ENCODE measurements around the gene CDKN2D. TPM values are rescaled to one million over a fixed set of nuclear protein-coding genes. Genes with fewer than 3 reads are reported as not detected.

CDKN2D gene
- total and polyA plus RNA-seq, 2 of the 13 experiments (the other 11 are each of a cell fraction or from before 2014, with no cell fraction given): 5.4 to 8.6 TPM

DNA sequence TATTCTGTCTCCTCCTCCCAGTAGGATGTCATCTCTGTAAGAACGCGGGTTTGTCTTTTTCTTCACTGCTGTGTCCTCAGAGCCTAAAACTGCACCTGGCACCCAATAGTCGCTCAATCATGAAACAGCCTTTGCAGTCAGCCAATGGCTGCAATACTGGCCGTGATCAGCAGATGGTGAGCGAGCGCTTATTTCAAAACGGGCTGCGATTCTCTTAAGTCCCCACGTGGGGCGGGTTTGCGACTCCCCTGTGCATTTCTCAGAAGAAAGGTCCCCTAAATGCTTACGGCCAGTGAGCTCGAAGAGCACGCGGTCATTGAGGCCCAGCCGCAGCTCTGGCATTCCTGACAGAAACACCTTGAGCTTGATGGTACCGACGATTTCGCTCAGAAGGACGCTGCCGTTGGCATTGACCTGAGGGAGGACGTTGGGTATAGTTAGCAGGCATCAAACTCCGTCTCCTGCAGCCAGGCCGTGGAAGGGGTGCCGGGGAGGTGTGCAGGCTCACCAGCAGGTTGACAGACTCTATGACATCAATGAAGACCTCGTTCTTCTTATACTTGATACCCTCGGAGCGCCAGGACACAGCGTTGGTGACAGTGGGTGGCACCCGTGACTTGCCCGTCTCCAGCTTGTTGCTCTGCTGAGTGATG lies 12.3 kb upstream of the CDKN2D start (continued):
- TF ChIP-seq MYC (CRISPR knock-in tag; IDR thresholded peaks at IDR 0.05; ENCODE audit: borderline replicate concordance) (peak; percentile 56; the same call in 1 of the 2 replicates), ZNF274 (CRISPR knock-in tag; IDR thresholded peaks at IDR 0.05) (0 out of 2 replicates have a peak, but pooled peaks have one; percentile 41), ZNF629 (CRISPR knock-in tag; conservative IDR thresholded peaks at IDR 0.05) (no peak), NAIF1 (CRISPR knock-in tag; IDR thresholded peaks at IDR 0.05; ENCODE audit: borderline replicate concordance) (no peak), SRSF9 (IDR thresholded peaks at IDR 0.05; ENCODE audit: borderline replicate concordance, insufficient read depth, low read depth, low read length, poor library complexity, severe bottlenecking) (no peak), KDM1A (CRISPR knock-in tag; IDR thresholded peaks at IDR 0.05) (no peak), SP5 (CRISPR knock-in tag; IDR thresholded peaks at IDR 0.05; ENCODE audit: borderline replicate concordance, low read depth) (peak; percentile 10; the same call in 1 of the 2 replicates), ZNF816 (CRISPR knock-in tag; IDR thresholded peaks at IDR 0.05; ENCODE audit: borderline replicate concordance) (no peak), ZNF776 (CRISPR knock-in tag; IDR thresholded peaks at IDR 0.05) (no peak), U2AF1 (optimal IDR thresholded peaks at IDR 0.05; ENCODE audit: low read depth, low read length) (no peak)
- TF ChIP-seq, protein P1, sequence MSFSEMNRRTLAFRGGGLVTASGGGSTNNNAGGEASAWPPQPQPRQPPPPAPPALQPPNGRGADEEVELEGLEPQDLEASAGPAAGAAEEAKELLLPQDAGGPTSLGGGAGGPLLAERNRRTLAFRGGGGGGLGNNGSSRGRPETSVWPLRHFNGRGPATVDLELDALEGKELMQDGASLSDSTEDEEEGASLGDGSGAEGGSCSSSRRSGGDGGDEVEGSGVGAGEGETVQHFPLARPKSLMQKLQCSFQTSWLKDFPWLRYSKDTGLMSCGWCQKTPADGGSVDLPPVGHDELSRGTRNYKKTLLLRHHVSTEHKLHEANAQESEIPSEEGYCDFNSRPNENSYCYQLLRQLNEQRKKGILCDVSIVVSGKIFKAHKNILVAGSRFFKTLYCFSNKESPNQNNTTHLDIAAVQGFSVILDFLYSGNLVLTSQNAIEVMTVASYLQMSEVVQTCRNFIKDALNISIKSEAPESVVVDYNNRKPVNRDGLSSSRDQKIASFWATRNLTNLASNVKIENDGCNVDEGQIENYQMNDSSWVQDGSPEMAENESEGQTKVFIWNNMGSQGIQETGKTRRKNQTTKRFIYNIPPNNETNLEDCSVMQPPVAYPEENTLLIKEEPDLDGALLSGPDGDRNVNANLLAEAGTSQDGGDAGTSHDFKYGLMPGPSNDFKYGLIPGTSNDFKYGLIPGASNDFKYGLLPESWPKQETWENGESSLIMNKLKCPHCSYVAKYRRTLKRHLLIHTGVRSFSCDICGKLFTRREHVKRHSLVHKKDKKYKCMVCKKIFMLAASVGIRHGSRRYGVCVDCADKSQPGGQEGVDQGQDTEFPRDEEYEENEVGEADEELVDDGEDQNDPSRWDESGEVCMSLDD (CRISPR knock-in tag; IDR thresholded peaks at IDR 0.05; ENCODE audit: borderline replicate concordance): no peak
- TF ChIP-seq, protein P2, sequence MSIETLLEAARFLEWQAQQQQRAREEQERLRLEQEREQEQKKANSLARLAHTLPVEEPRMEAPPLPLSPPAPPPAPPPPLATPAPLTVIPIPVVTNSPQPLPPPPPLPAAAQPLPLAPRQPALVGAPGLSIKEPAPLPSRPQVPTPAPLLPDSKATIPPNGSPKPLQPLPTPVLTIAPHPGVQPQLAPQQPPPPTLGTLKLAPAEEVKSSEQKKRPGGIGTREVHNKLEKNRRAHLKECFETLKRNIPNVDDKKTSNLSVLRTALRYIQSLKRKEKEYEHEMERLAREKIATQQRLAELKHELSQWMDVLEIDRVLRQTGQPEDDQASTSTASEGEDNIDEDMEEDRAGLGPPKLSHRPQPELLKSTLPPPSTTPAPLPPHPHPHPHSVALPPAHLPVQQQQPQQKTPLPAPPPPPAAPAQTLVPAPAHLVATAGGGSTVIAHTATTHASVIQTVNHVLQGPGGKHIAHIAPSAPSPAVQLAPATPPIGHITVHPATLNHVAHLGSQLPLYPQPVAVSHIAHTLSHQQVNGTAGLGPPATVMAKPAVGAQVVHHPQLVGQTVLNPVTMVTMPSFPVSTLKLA (IDR thresholded peaks at IDR 0.05): no peak
- TF ChIP-seq, protein P3, sequence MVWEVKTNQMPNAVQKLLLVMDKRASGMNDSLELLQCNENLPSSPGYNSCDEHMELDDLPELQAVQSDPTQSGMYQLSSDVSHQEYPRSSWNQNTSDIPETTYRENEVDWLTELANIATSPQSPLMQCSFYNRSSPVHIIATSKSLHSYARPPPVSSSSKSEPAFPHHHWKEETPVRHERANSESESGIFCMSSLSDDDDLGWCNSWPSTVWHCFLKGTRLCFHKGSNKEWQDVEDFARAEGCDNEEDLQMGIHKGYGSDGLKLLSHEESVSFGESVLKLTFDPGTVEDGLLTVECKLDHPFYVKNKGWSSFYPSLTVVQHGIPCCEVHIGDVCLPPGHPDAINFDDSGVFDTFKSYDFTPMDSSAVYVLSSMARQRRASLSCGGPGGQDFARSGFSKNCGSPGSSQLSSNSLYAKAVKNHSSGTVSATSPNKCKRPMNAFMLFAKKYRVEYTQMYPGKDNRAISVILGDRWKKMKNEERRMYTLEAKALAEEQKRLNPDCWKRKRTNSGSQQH (CRISPR knock-in tag; IDR thresholded peaks at IDR 0.05; ENCODE audit: low read depth): no peak
- TF ChIP-seq, protein P4, sequence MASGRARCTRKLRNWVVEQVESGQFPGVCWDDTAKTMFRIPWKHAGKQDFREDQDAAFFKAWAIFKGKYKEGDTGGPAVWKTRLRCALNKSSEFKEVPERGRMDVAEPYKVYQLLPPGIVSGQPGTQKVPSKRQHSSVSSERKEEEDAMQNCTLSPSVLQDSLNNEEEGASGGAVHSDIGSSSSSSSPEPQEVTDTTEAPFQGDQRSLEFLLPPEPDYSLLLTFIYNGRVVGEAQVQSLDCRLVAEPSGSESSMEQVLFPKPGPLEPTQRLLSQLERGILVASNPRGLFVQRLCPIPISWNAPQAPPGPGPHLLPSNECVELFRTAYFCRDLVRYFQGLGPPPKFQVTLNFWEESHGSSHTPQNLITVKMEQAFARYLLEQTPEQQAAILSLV (CRISPR knock-in tag; IDR thresholded peaks at IDR 0.05; ENCODE audit: borderline replicate concordance): no peak
- TF ChIP-seq, protein P5, sequence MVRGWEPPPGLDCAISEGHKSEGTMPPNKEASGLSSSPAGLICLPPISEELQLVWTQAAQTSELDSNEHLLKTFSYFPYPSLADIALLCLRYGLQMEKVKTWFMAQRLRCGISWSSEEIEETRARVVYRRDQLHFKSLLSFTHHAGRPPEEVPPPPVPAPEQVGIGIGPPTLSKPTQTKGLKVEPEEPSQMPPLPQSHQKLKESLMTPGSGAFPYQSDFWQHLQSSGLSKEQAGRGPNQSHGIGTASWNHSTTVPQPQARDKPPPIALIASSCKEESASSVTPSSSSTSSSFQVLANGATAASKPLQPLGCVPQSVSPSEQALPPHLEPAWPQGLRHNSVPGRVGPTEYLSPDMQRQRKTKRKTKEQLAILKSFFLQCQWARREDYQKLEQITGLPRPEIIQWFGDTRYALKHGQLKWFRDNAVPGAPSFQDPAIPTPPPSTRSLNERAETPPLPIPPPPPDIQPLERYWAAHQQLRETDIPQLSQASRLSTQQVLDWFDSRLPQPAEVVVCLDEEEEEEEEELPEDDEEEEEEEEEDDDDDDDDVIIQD (CRISPR knock-in tag; IDR thresholded peaks at IDR 0.05; ENCODE audit: low read depth): no peak
- TF ChIP-seq, protein P6, sequence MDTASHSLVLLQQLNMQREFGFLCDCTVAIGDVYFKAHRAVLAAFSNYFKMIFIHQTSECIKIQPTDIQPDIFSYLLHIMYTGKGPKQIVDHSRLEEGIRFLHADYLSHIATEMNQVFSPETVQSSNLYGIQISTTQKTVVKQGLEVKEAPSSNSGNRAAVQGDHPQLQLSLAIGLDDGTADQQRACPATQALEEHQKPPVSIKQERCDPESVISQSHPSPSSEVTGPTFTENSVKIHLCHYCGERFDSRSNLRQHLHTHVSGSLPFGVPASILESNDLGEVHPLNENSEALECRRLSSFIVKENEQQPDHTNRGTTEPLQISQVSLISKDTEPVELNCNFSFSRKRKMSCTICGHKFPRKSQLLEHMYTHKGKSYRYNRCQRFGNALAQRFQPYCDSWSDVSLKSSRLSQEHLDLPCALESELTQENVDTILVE (CRISPR knock-in tag; IDR thresholded peaks at IDR 0.05): no peak

Data from HepG2 (cell line).